BLaER1 (cell line): ENCODE data around the gene LSM3.

ENCODE experiments used
- H3K27ac ChIP-seq: shearing (Covaris generic); formaldehyde crosslinking; 2 replicates; pipeline ENCODE4 v1.8.1; 2022
- H3K27me3 ChIP-seq: shearing (Covaris generic); formaldehyde crosslinking; 2 replicates; pipeline ENCODE4 v1.8.1; 2022
- H3K36me3 ChIP-seq: shearing (Covaris generic); formaldehyde crosslinking; 2 replicates; pipeline ENCODE4 v1.8.1; 2022
- H3K4me1 ChIP-seq: shearing (Covaris generic); formaldehyde crosslinking; 2 replicates; pipeline ENCODE4 v1.8.1; 2022
- H3K4me2 ChIP-seq: shearing (Covaris generic); formaldehyde crosslinking; 2 replicates; pipeline ENCODE4 v1.8.1; 2022
- H3K4me3 ChIP-seq: shearing (Covaris generic); formaldehyde crosslinking; 2 replicates; pipeline ENCODE4 v1.8.1; 2022
- H3K9ac ChIP-seq: shearing (Covaris generic); formaldehyde crosslinking; 2 replicates; pipeline ENCODE4 v1.8.1; 2022
- H3K9me3 ChIP-seq: shearing (Covaris generic); formaldehyde crosslinking; 2 replicates; pipeline ENCODE4 v1.8.1; 2022
- H4K20me1 ChIP-seq: shearing (Covaris generic); formaldehyde crosslinking; 2 replicates; pipeline ENCODE4 v1.8.1; 2022
- Cebpa-rat ChIP-seq: shearing (Covaris generic); IDR thresholded peaks from 2 replicates; pipeline ENCODE4 v1.8.1; 2022

The LSM3 gene

GRCh38 chr3:14170531-14171159 is 8.0 kb upstream of the LSM3 start:
- no peak overlapping the region for H3K4me3 ChIP-seq
- H3K27ac ChIP-seq = no peak overlapping the region
- H4K20me1 ChIP-seq = peaks cover 62% of the 10 kb centered on the region
- peaks cover 14% of the 10 kb centered on the region for H3K4me1 ChIP-seq
- TF ChIP-seq Cebpa-rat = no peak
- H3K36me3 ChIP-seq = peaks cover 75% of the 10 kb centered on the region
- H3K9ac ChIP-seq = no peak overlapping the region
- no peak overlapping the region for H3K4me2 ChIP-seq
- no peaks in the 10 kb centered on the region; the same call in 1 of the 2 replicates for H3K27me3 ChIP-seq
- H3K9me3 ChIP-seq = no peaks in the 10 kb centered on the region

- H3K9me3 ChIP-seq = no peaks in the 10 kb centered on the region
- peaks cover 32% of the 10 kb centered on the region for H3K4me1 ChIP-seq
- H3K4me2 ChIP-seq = no peak overlapping the region
- peaks cover 76% of the 10 kb centered on the region for H4K20me1 ChIP-seq
- H3K4me3 ChIP-seq = no peak overlapping the region
- no peak overlapping the region for H3K27ac ChIP-seq
- no peaks in the 10 kb centered on the region; the same call in 1 of the 2 replicates for H3K27me3 ChIP-seq
- peaks cover 57% of the 10 kb centered on the region for H3K36me3 ChIP-seq
- no peak overlapping the region for H3K9ac ChIP-seq
- TF ChIP-seq Cebpa-rat = no peak
Measured at GRCh38 chr3:14172496-14172895, 6.1 kb upstream of the LSM3 start.

GRCh38 chr3:14174483-14174882 is 4.1 kb upstream of the LSM3 start:
- peaks cover 42% of the 10 kb centered on the region for H3K4me1 ChIP-seq
- no peaks in the 10 kb centered on the region for H3K27me3 ChIP-seq
- H4K20me1 ChIP-seq = peaks cover 78% of the 10 kb centered on the region
- H3K9me3 ChIP-seq = no peaks in the 10 kb centered on the region
- H3K4me3 ChIP-seq = no peak overlapping the region
- H3K9ac ChIP-seq = no peak overlapping the region
- no peak overlapping the region for H3K27ac ChIP-seq
- peaks cover 37% of the 10 kb centered on the region for H3K36me3 ChIP-seq
- TF ChIP-seq Cebpa-rat = no peak
- peak overlapping the region; percentile 96; the same call in 1 of the 2 replicates for H3K4me2 ChIP-seq

- TF ChIP-seq Cebpa-rat = no peak
- Histone ChIP-seq H3K9ac (no peak overlapping the region), H3K27me3 (no peaks in the 10 kb centered on the region), H3K4me3 (no peak overlapping the region), H3K4me2 (peak overlapping the region; percentile 96), H4K20me1 (peaks cover 70% of the 10 kb centered on the region), H3K27ac (no peak overlapping the region), H3K4me1 (peaks cover 52% of the 10 kb centered on the region), H3K9me3 (no peaks in the 10 kb centered on the region), H3K36me3 (peaks cover 27% of the 10 kb centered on the region)
Measured at GRCh38 chr3:14175383-14176037, 3.1 kb upstream of the LSM3 start.

GRCh38 chr3:14177580-14178246 is 904 bp upstream of the LSM3 start:
- Histone ChIP-seq H3K4me2 (peak overlapping the region; percentile 96), H3K27ac (peak overlapping the region; percentile 92), H3K36me3 (peaks cover 23% of the 10 kb centered on the region), H3K9ac (peak overlapping the region; percentile 91), H3K9me3 (no peaks in the 10 kb centered on the region), H3K4me1 (peaks cover 63% of the 10 kb centered on the region), H3K4me3 (peak overlapping the region; percentile 93), H3K27me3 (no peaks in the 10 kb centered on the region), H4K20me1 (peaks cover 53% of the 10 kb centered on the region)
- no peak for TF ChIP-seq Cebpa-rat

- H3K36me3 ChIP-seq = peaks cover 30% of the 10 kb centered on the region
- H4K20me1 ChIP-seq = peaks cover 46% of the 10 kb centered on the region
- peak overlapping the region; percentile 91 for H3K9ac ChIP-seq
- no peaks in the 10 kb centered on the region for H3K27me3 ChIP-seq
- no peaks in the 10 kb centered on the region for H3K9me3 ChIP-seq
- TF ChIP-seq Cebpa-rat = no peak
- H3K27ac ChIP-seq = peak overlapping the region; percentile 92
- H3K4me3 ChIP-seq = peak overlapping the region; percentile 93
- peaks cover 67% of the 10 kb centered on the region for H3K4me1 ChIP-seq
- H3K4me2 ChIP-seq = peak overlapping the region; percentile 97
Measured at GRCh38 chr3:14179114-14179465, 473 bp downstream of the LSM3 start.

- H3K9ac ChIP-seq = peak overlapping the region; percentile 91; the same call in 1 of the 2 replicates
- peak overlapping the region; percentile 97 for H3K4me2 ChIP-seq
- H3K9me3 ChIP-seq = no peaks in the 10 kb centered on the region
- H3K4me3 ChIP-seq = peak overlapping the region; percentile 93
- H3K27me3 ChIP-seq = no peaks in the 10 kb centered on the region
- TF ChIP-seq Cebpa-rat = no peak
- H3K36me3 ChIP-seq = peaks cover 35% of the 10 kb centered on the region
- H3K4me1 ChIP-seq = peaks cover 62% of the 10 kb centered on the region
- H3K27ac ChIP-seq = no peak overlapping the region
- H4K20me1 ChIP-seq = peaks cover 39% of the 10 kb centered on the region
Measured at GRCh38 chr3:14179795-14180194, 1.2 kb downstream of the LSM3 start.

GRCh38 chr3:14181253-14181652 is 2.6 kb downstream of the LSM3 start:
- Histone ChIP-seq H3K27ac (no peak overlapping the region), H4K20me1 (peaks cover 34% of the 10 kb centered on the region), H3K9ac (no peak overlapping the region), H3K4me2 (no peak overlapping the region), H3K4me1 (peaks cover 47% of the 10 kb centered on the region), H3K4me3 (no peak overlapping the region), H3K36me3 (peaks cover 50% of the 10 kb centered on the region), H3K27me3 (no peaks in the 10 kb centered on the region), H3K9me3 (no peaks in the 10 kb centered on the region)
- TF ChIP-seq Cebpa-rat = no peak

- Histone ChIP-seq H3K4me2 (no peak overlapping the region), H3K9me3 (no peaks in the 10 kb centered on the region), H3K27me3 (no peaks in the 10 kb centered on the region), H3K4me3 (no peak overlapping the region), H3K4me1 (peaks cover 30% of the 10 kb centered on the region), H3K27ac (no peak overlapping the region), H3K9ac (no peak overlapping the region), H4K20me1 (peaks cover 35% of the 10 kb centered on the region), H3K36me3 (peaks cover 66% of the 10 kb centered on the region)
- TF ChIP-seq Cebpa-rat = no peak
Measured at GRCh38 chr3:14183015-14183577, 4.5 kb downstream of the LSM3 start.
